ENCODE measurements around the gene NANS. TPM values are rescaled to one million over a fixed set of nuclear protein-coding genes. Genes with fewer than 3 reads are reported as not detected.

NANS gene
- total RNA-seq (10 to 100 TPM; 21.7 to 57.5 (median 27.6) TPM), total RNA-seq (12.1 to 56.3 (median 42.3) reads per million in 29 experiments)
- total RNA-seq (2013) = 24.0 TPM

- Mint-ChIP-seq H3K4me1 (peaks cover 18 to 33% (median 29%) of the 10 kb centered on the region in 3 donors), H3K27me3 (no peaks in the 10 kb centered on the region), H3K9me3 (no peaks in the 10 kb centered on the region), H3K27ac (peak within 1 kb of the TSS; percentile 91 to 95), H3K36me3 (peaks cover 3% of the 10 kb centered on the region), H3K4me3 (peak within 1 kb of the TSS; percentile 94 to 98 (median 94))
- peak within 1 kb of the TSS; percentile 83 to 85 for H3K4me3 ChIP-seq (ENCODE audit: control insufficient read depth in 1 of 2, extremely low read depth in 1 of 2, low read length in 1 of 2)
- H3K9me3 ChIP-seq = no peaks in the 10 kb centered on the region
- DNase-seq (peak; percentile 78 to 92 (median 88)), ATAC-seq (replicated peaks in 1 of 4) (peak; percentile 94 to 98 (median 96))
- peaks cover 3 to 21% of the 10 kb centered on the region in 2 experiments for H3K4me1 ChIP-seq (ENCODE audit: control insufficient read depth in 1 of 2, extremely low read depth in 1 of 2, insufficient read depth in 2 of 2, low read length in 2 of 2)
- under 1% methylated on average over 76 of the region's 80 CpGs for WGBS (ENCODE audit: insufficient coverage)
- ChIA-PET CTCF (interaction anchor here (0.5 to 2.1 kb wide), 15 partner anchors 11 to 774 kb away, joined by 3 to 16 read pairs (median 4); partner anchors contain the start of genes ANP32B (in 1 of the 2), TRMO (in 1 of the 2) and TSTD2 (in 1 of the 2)), POLR2A (interaction anchor here (0.6 to 2.4 kb wide), 12 partner anchors 9 to 423 kb away, joined by 3 to 23 read pairs (median 4); partner anchors contain the start of genes TRMO (in 1 of the 2) and TSTD2 (in 1 of the 2))
- no peaks in the 10 kb centered on the region for H3K27me3 ChIP-seq (replicated peaks in 1 of 2; ENCODE audit: control insufficient read depth in 2 of 2, extremely low read depth in 1 of 2, insufficient read depth in 2 of 2, low read length in 1 of 2)
- peak within 1 kb of the TSS; percentile 83 for H3K27ac ChIP-seq (ENCODE audit: low read length)
- peaks cover 0 to 7% of the 10 kb centered on the region in 2 donors for H3K36me3 ChIP-seq (ENCODE audit: control insufficient read depth in 2 of 2, extremely low read depth in 1 of 2, insufficient read depth in 1 of 2, low read length in 1 of 2)
Observed at GRCh38 chr9:98056269-98057137, at the start of gene NANS. Gene NANS, plus strand, starts transcription at chr9:98056732. Its CDS starts 77 bp downstream, at chr9:98056809.

GRCh38 chr9:98007251-98007928, 49.1 kb upstream of the NANS start:
- DNase-seq (no peak), ATAC-seq (replicated peaks in 1 of 4) (no peak)
- Mint-ChIP-seq H3K4me1 (peaks cover 25 to 31% (median 29%) of the 10 kb centered on the region in 3 donors), H3K27me3 (no peaks in the 10 kb centered on the region), H3K4me3 (no peak overlapping the region), H3K27ac (peak overlapping the region; percentile 11 to 50), H3K9me3 (no peaks in the 10 kb centered on the region), H3K36me3 (peaks cover 53% of the 10 kb centered on the region)
- Histone ChIP-seq H3K4me3 (ENCODE audit: control insufficient read depth in 1 of 2, extremely low read depth in 1 of 2, low read length in 1 of 2) (no peak overlapping the region), H3K27me3 (replicated peaks in 1 of 2; ENCODE audit: control insufficient read depth in 2 of 2, extremely low read depth in 1 of 2, insufficient read depth in 2 of 2, low read length in 1 of 2) (no peaks in the 10 kb centered on the region), H3K4me1 (ENCODE audit: control insufficient read depth in 1 of 2, extremely low read depth in 1 of 2, insufficient read depth in 2 of 2, low read length in 2 of 2) (peaks cover 0 to 5% of the 10 kb centered on the region in 2 experiments), H3K27ac (ENCODE audit: low read length) (no peak overlapping the region), H3K36me3 (ENCODE audit: control insufficient read depth in 2 of 2, extremely low read depth in 1 of 2, insufficient read depth in 1 of 2, low read length in 1 of 2) (peaks cover 13 to 92% of the 10 kb centered on the region in 2 donors), H3K9me3 (no peaks in the 10 kb centered on the region)
- ChIA-PET CTCF (interaction anchor here in 1 of 2 donors (0.6 kb wide), 1 partner anchor 25 kb away, joined by 3 read pairs; no protein-coding TSS in a partner anchor), POLR2A (interaction anchor here (0.7 kb wide), 2 partner anchors 20 to 28 kb away, joined by 3 to 4 read pairs; no protein-coding TSS in a partner anchor)
- WGBS (ENCODE audit: insufficient coverage) = 77% methylated on average over 7 of the region's 13 CpGs

- Histone ChIP-seq H3K4me3 (ENCODE audit: control insufficient read depth in 1 of 2, extremely low read depth in 1 of 2, low read length in 1 of 2) (no peak overlapping the region), H3K36me3 (ENCODE audit: control insufficient read depth in 2 of 2, extremely low read depth in 1 of 2, insufficient read depth in 1 of 2, low read length in 1 of 2) (peaks cover 16 to 95% of the 10 kb centered on the region in 2 donors), H3K27ac (ENCODE audit: low read length) (no peak overlapping the region), H3K9me3 (no peaks in the 10 kb centered on the region), H3K4me1 (ENCODE audit: control insufficient read depth in 1 of 2, extremely low read depth in 1 of 2, insufficient read depth in 2 of 2, low read length in 2 of 2) (peaks cover 0 to 5% of the 10 kb centered on the region in 2 experiments), H3K27me3 (replicated peaks in 1 of 2; ENCODE audit: control insufficient read depth in 2 of 2, extremely low read depth in 1 of 2, insufficient read depth in 2 of 2, low read length in 1 of 2) (no peaks in the 10 kb centered on the region)
- H3K27me3 Mint-ChIP-seq = no peaks in the 10 kb centered on the region
- CTCF ChIA-PET = interaction anchor here (0.5 to 0.6 kb wide), 2 partner anchors 69 to 139 kb away, joined by 4 read pairs; no protein-coding TSS in a partner anchor
- H3K9me3 Mint-ChIP-seq = no peaks in the 10 kb centered on the region
- no CpG with 5 or more reads among the region's 3 CpGs for WGBS (ENCODE audit: insufficient coverage)
- no peak overlapping the region for H3K4me3 Mint-ChIP-seq
- ATAC-seq (replicated peaks in 1 of 4) = no peak
- H3K4me1 Mint-ChIP-seq = peaks cover 21 to 28% (median 27%) of the 10 kb centered on the region in 3 donors
- H3K36me3 Mint-ChIP-seq = peaks cover 56% of the 10 kb centered on the region
- DNase-seq = no peak
- POLR2A ChIA-PET = no interaction called here
- peak overlapping the region in 1 of 2 donors; percentile 11 for H3K27ac Mint-ChIP-seq
Observed at GRCh38 chr9:98008764-98009163, 47.8 kb upstream of the NANS start.

GRCh38 chr9:98009437-98009836, 47.1 kb upstream of the NANS start:
- H3K9me3 ChIP-seq = no peaks in the 10 kb centered on the region
- no peaks in the 10 kb centered on the region for H3K27me3 Mint-ChIP-seq
- no peaks in the 10 kb centered on the region for H3K9me3 Mint-ChIP-seq
- no peak overlapping the region for H3K4me3 Mint-ChIP-seq
- CTCF ChIA-PET = no interaction called here
- no peak overlapping the region for H3K4me3 ChIP-seq (ENCODE audit: control insufficient read depth in 1 of 2, extremely low read depth in 1 of 2, low read length in 1 of 2)
- no peak for ATAC-seq (replicated peaks in 1 of 4)
- no peak overlapping the region for H3K27ac ChIP-seq (ENCODE audit: low read length)
- POLR2A ChIA-PET = no interaction called here
- peaks cover 53% of the 10 kb centered on the region for H3K36me3 Mint-ChIP-seq
- no CpG with 5 or more reads among the region's 6 CpGs for WGBS (ENCODE audit: insufficient coverage)
- peaks cover 18 to 91% of the 10 kb centered on the region in 2 donors for H3K36me3 ChIP-seq (ENCODE audit: control insufficient read depth in 2 of 2, extremely low read depth in 1 of 2, insufficient read depth in 1 of 2, low read length in 1 of 2)
- peak overlapping the region; percentile 33 to 49 for H3K27ac Mint-ChIP-seq
- H3K4me1 Mint-ChIP-seq = peaks cover 18 to 25% (median 24%) of the 10 kb centered on the region in 3 donors
- H3K4me1 ChIP-seq (ENCODE audit: control insufficient read depth in 1 of 2, extremely low read depth in 1 of 2, insufficient read depth in 2 of 2, low read length in 2 of 2) = peaks cover 0 to 5% of the 10 kb centered on the region in 2 experiments
- DNase-seq = no peak
- H3K27me3 ChIP-seq (replicated peaks in 1 of 2; ENCODE audit: control insufficient read depth in 2 of 2, extremely low read depth in 1 of 2, insufficient read depth in 2 of 2, low read length in 1 of 2) = no peaks in the 10 kb centered on the region

GRCh38 chr9:98009936-98010335, 46.6 kb upstream of the NANS start:
- no peak for DNase-seq
- Histone ChIP-seq H3K9me3 (no peaks in the 10 kb centered on the region), H3K4me1 (ENCODE audit: control insufficient read depth in 1 of 2, extremely low read depth in 1 of 2, insufficient read depth in 2 of 2, low read length in 2 of 2) (peaks cover 0 to 5% of the 10 kb centered on the region in 2 experiments), H3K27ac (ENCODE audit: low read length) (no peak overlapping the region), H3K27me3 (replicated peaks in 1 of 2; ENCODE audit: control insufficient read depth in 2 of 2, extremely low read depth in 1 of 2, insufficient read depth in 2 of 2, low read length in 1 of 2) (no peaks in the 10 kb centered on the region), H3K4me3 (ENCODE audit: control insufficient read depth in 1 of 2, extremely low read depth in 1 of 2, low read length in 1 of 2) (no peak overlapping the region), H3K36me3 (ENCODE audit: control insufficient read depth in 2 of 2, extremely low read depth in 1 of 2, insufficient read depth in 1 of 2, low read length in 1 of 2) (peaks cover 23 to 91% of the 10 kb centered on the region in 2 donors)
- ATAC-seq (replicated peaks in 1 of 4) = no peak
- peak overlapping the region; percentile 33 to 49 for H3K27ac Mint-ChIP-seq
- no CpG with 5 or more reads among the region's 1 CpG for WGBS (ENCODE audit: insufficient coverage)
- H3K9me3 Mint-ChIP-seq = no peaks in the 10 kb centered on the region
- H3K27me3 Mint-ChIP-seq = no peaks in the 10 kb centered on the region
- no peak overlapping the region for H3K4me3 Mint-ChIP-seq
- peaks cover 18 to 25% (median 24%) of the 10 kb centered on the region in 3 donors for H3K4me1 Mint-ChIP-seq
- POLR2A ChIA-PET = interaction anchor here in 1 of 2 donors (0.6 kb wide), 1 partner anchor 86 kb away, joined by 5 read pairs; no protein-coding TSS in a partner anchor
- CTCF ChIA-PET = interaction anchor here (0.5 to 1.1 kb wide), 2 partner anchors 22 to 358 kb away, joined by 5 read pairs; no protein-coding TSS in a partner anchor
- peaks cover 52% of the 10 kb centered on the region for H3K36me3 Mint-ChIP-seq
